A549 (cell line): Measurements from ENCODE around the gene PRR14. TPM values are rescaled to one million over a fixed set of nuclear protein-coding genes. Genes with fewer than 3 reads are reported as not detected.
A peak's percentile ranks its signal among the peaks of the same experiment; 100 is the strongest.

Experiments used
- BCL3 ChIP-seq: fragments of >200 bp; sonication (Bioruptor Twin); formaldehyde crosslinking; IDR thresholded peaks from 3 replicates; pipeline ENCODE4 v1.6.1; 2016
- BHLHE40 ChIP-seq: IDR thresholded peaks from 2 replicates; pipeline ENCODE4 v1.6.1; 2012; ENCODE audit warnings: low read depth, low read length, inconsistent platforms
- CBX2 ChIP-seq: fragments of 200-600 bp; sonication (generic); IDR thresholded peaks from 2 replicates; pipeline ENCODE4 v1.6.1; 2016; ENCODE audit warnings: low read depth, mild to moderate bottlenecking, borderline replicate concordance
- CBX8 ChIP-seq: fragments of 200-600 bp; sonication (generic); IDR thresholded peaks from 2 replicates; pipeline ENCODE4 v1.6.1; 2016
- CEBPB ChIP-seq, 2 experiments: fragments of >200 bp in 1 of 2; sonication (Bioruptor Twin) in 1 of 2; formaldehyde crosslinking in 1 of 2; IDR thresholded peaks; 2 replicates each; pipeline ENCODE4 v1.6.1; 2012 to 2016
- CHD2 ChIP-seq: fragments of 150-350 bp; IDR thresholded peaks from 2 replicates; pipeline ENCODE4 v1.6.1; 2014; ENCODE audit warnings: low read length; ENCODE audit not compliant: partially characterized antibody
- CTCF ChIP-seq: fragments of >200 bp; sonication (Bioruptor Twin); formaldehyde crosslinking; IDR thresholded peaks from 3 replicates; pipeline ENCODE4 v1.5.1; 2016
- EP300 ChIP-seq, 2 experiments: fragments of >200 bp; sonication (Bioruptor Twin); formaldehyde crosslinking; IDR thresholded peaks; 2 replicates in 1 of 2; 3 replicates in 1 of 2; pipeline ENCODE4 v1.6.1; 2016 to 2017
- ESRRA ChIP-seq: fragments of 150-350 bp; IDR thresholded peaks from 2 replicates; pipeline ENCODE4 v1.6.1; 2014; ENCODE audit warnings: mild to moderate bottlenecking, low read length, borderline replicate concordance
- HDAC2 ChIP-seq: fragments of 200-600 bp; sonication (generic); IDR thresholded peaks from 2 replicates; pipeline ENCODE4 v1.6.1; 2016
- HEYL ChIP-seq: fragments of 250-450 bp; sonication (Bioruptor Pico); IDR thresholded peaks from 2 replicates; pipeline ENCODE4 v1.8.0; 2021; ENCODE audit warnings: mild to moderate bottlenecking, moderate library complexity
- HOXB5 ChIP-seq: fragments of 250-450 bp; sonication (Bioruptor Pico); IDR thresholded peaks from 2 replicates; pipeline ENCODE4 v1.5.0; 2020; ENCODE audit warnings: mild to moderate bottlenecking, moderate library complexity
- JUN ChIP-seq, 2 experiments: fragments of >200 bp; sonication (Bioruptor Twin); formaldehyde crosslinking; IDR thresholded peaks; 2 replicates in 1 of 2; 3 replicates in 1 of 2; pipeline ENCODE4 v1.6.1; 2016 to 2017
- KDM5A ChIP-seq: fragments of 200-600 bp; sonication (generic); IDR thresholded peaks from 2 replicates; pipeline ENCODE4 v1.6.1; 2016; ENCODE audit warnings: antibody characterized with exemption, mild to moderate bottlenecking
- NFE2L2 ChIP-seq: fragments of 150-350 bp; conservative IDR thresholded peaks from 2 replicates; pipeline ENCODE4 v1.6.1; 2014; ENCODE audit warnings: low read length
- NR3C1 ChIP-seq: fragments of >200 bp; sonication (Bioruptor Twin); formaldehyde crosslinking; IDR thresholded peaks from 3 replicates; pipeline ENCODE4 v1.6.1; 2017
- PHF8 ChIP-seq: fragments of 200-600 bp; sonication (generic); IDR thresholded peaks from 2 replicates; pipeline ENCODE4 v1.6.1; 2016; ENCODE audit warnings: low read depth, mild to moderate bottlenecking, antibody characterized with exemption, moderate library complexity, borderline replicate concordance
- POLR2AphosphoS2 ChIP-seq: conservative IDR thresholded peaks from 2 replicates; pipeline ENCODE4 v1.6.1; 2012; ENCODE audit warnings: low read length, improper control_type of control experiment, inconsistent platforms
- RARB ChIP-seq: fragments of 250-450 bp; sonication (Bioruptor Pico); IDR thresholded peaks from 2 replicates; pipeline ENCODE4 v1.8.0; 2021; ENCODE audit warnings: mild to moderate bottlenecking, moderate library complexity
- REST ChIP-seq: fragments of 200-600 bp; sonication (generic); IDR thresholded peaks from 2 replicates; pipeline ENCODE4 v1.6.1; 2016; ENCODE audit warnings: antibody characterized with exemption, mild to moderate bottlenecking, moderate library complexity
- SMC3 ChIP-seq: fragments of >200 bp; sonication (Bioruptor Twin); formaldehyde crosslinking; IDR thresholded peaks from 3 replicates; pipeline ENCODE4 v1.6.1; 2018; ENCODE audit warnings: inconsistent platforms
- SREBF2 ChIP-seq: fragments of 450-650 bp; IDR thresholded peaks from 2 replicates; pipeline ENCODE4 v1.6.1; 2014; ENCODE audit warnings: mild to moderate bottlenecking, moderate library complexity
- ZC3H11A ChIP-seq: fragments of 450-650 bp; IDR thresholded peaks from 2 replicates; pipeline ENCODE4 v1.6.1; 2014; ENCODE audit warnings: antibody characterized with exemption, mild to moderate bottlenecking
- ZFP36 ChIP-seq: fragments of 450-650 bp; IDR thresholded peaks from 2 replicates; pipeline ENCODE4 v1.6.1; 2014; ENCODE audit warnings: borderline replicate concordance; ENCODE audit not compliant: partially characterized antibody
- ZSCAN20 ChIP-seq: fragments of 250-450 bp; sonication (Bioruptor Pico); IDR thresholded peaks from 2 replicates; pipeline ENCODE4 v1.8.0; 2022; ENCODE audit warnings: mild to moderate bottlenecking, moderate library complexity
- polyA plus RNA-seq, 4 experiments: library from polyadenylated mRNA; depleted of rRNA in 3 of 4; stranded (reverse); fragments of >200 nt; fragmentation: RNase III in 1 of 4; extraction: RNeasy Plus Mini Kit Qiagen cat#74134 plus additional on column Dnase treatment in 1 of 4; gene quantifications; 2 replicates in 3 of 4; 3 replicates in 1 of 4; pipeline ENCODE4 v1.2.3, GENCODE V29; 2011 to 2017

Gene PRR14
- polyA plus RNA-seq, 2 of the 4 experiments (the other 2 are of a cell fraction), result 6.3 to 18.2 TPM

- TF ChIP-seq NFE2L2 (no peak), POLR2AphosphoS2 (no peak), CHD2 (peak; percentile 57), HDAC2 (no peak), EP300 (IDR thresholded peaks at IDR 0.05) (no peak), ESRRA (no peak), JUN (IDR thresholded peaks at IDR 0.05) (peak in 1 of 2 experiments; percentile 56; a peak in 3 of 5 replicates), CBX2 (no peak), CTCF (no peak), CBX8 (no peak), ZC3H11A (no peak), SMC3 (no peak), SREBF2 (no peak), ZSCAN20 (CRISPR knock-in tag) (no peak), KDM5A (no peak), HOXB5 (CRISPR knock-in tag) (0 out of 2 replicates have a peak, but pooled peaks have one; percentile 61), HEYL (CRISPR knock-in tag) (no peak), NR3C1 (no peak), ZFP36 (no peak), PHF8 (no peak; the same call in 1 of the 2 replicates), BCL3 (peak; percentile 74; the same call in 2 of the 3 replicates), RARB (peak; percentile 55; the same call in 1 of the 2 replicates), CEBPB (IDR thresholded peaks at IDR 0.05) (no peak), REST (no peak), BHLHE40 (no peak)
- TF ChIP-seq, all 56 proteins: peak for 9
Observed at GRCh38 chr16:30698816-30699614, 48.3 kb downstream of the PRR14 start, which contains the start of gene SRCAP (continued).
